ENCODE measurements around the gene LPIN1. TPM values are rescaled to one million over a fixed set of nuclear protein-coding genes. Genes with fewer than 3 reads are reported as not detected.
"Not testable (repeated sequence)": the region's sequence is repeated elsewhere in the genome, so short reads cannot be mapped to it uniquely, and the experiment has no call there.

The LPIN1 gene
- total RNA-seq, 1 donor from 2014 or later: 23.4 TPM

DNA sequence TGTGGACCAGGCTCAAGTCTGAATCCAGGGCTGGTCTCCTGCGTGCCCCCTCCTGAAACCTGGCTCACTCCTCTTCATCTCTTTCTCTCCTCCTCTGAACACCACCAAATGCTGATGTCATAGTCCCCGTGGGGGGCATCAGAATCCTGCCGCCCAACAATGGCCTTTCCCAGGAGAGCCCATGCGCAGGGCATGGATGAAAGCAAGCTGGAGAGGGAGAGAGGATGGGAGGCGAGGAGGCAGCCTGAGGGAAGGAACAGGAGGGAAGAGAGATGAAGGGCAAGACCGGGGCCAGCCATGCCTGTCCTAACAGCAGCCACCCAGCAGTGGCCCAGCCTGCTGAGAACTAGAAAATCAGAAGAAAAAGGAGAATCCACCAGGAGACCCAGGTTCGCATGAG is 22.3 kb upstream of the LPIN1 start:
- no peak for FAIRE-seq
- H3K9me3 Mint-ChIP-seq (ENCODE audit: unreplicated experiment): peaks cover 5% of the 10 kb centered on the region
- no peaks in the 10 kb centered on the region for H3K36me3 Mint-ChIP-seq (ENCODE audit: low read depth, unreplicated experiment)
- no peak overlapping the region for H3K9ac ChIP-seq (ENCODE audit: low read length)
- H3K4me1 Mint-ChIP-seq (ENCODE audit: low read depth, unreplicated experiment): no peaks in the 10 kb centered on the region
- no peaks in the 10 kb centered on the region for H3K79me2 ChIP-seq (ENCODE audit: insufficient read depth, low read length)
- H3K27ac ChIP-seq (ENCODE audit: low read depth, low read length): no peak overlapping the region
- H3K4me3 ChIP-seq (ENCODE audit: insufficient read depth, low read depth, low read length): no peak overlapping the region
- no peak overlapping the region for H3K4me2 ChIP-seq (ENCODE audit: low read length)
- peaks cover 55% of the 10 kb centered on the region for H3K27me3 Mint-ChIP-seq (ENCODE audit: low read depth, unreplicated experiment)
- no peak overlapping the region for H2AFZ ChIP-seq (ENCODE audit: low read depth, low read length)
- no peaks in the 10 kb centered on the region for H3K36me3 ChIP-seq (ENCODE audit: insufficient read depth, low read length)
- H3K27me3 ChIP-seq (ENCODE audit: insufficient read depth, low read length): peaks cover 38% of the 10 kb centered on the region
- no peaks in the 10 kb centered on the region for H3K9me3 ChIP-seq (ENCODE audit: insufficient read depth, low read depth, low read length)
- no peak overlapping the region for H3K4me3 Mint-ChIP-seq (ENCODE audit: unreplicated experiment)
- no peaks in the 10 kb centered on the region for H4K20me1 ChIP-seq (ENCODE audit: insufficient read depth, low read length)
- no peaks in the 10 kb centered on the region for H3K4me1 ChIP-seq (ENCODE audit: insufficient read depth, low read length)
- H3K27ac Mint-ChIP-seq (ENCODE audit: unreplicated experiment): no peak overlapping the region
- TF ChIP-seq EZH2 (IDR thresholded peaks at IDR 0.05; ENCODE audit: insufficient read depth, low read length): no peak
- TF ChIP-seq CTCF (IDR thresholded peaks at IDR 0.05; ENCODE audit: insufficient read depth, low read depth, low read length): no peak
- no peak for DNase-seq (ENCODE audit: low read depth)

DNA sequence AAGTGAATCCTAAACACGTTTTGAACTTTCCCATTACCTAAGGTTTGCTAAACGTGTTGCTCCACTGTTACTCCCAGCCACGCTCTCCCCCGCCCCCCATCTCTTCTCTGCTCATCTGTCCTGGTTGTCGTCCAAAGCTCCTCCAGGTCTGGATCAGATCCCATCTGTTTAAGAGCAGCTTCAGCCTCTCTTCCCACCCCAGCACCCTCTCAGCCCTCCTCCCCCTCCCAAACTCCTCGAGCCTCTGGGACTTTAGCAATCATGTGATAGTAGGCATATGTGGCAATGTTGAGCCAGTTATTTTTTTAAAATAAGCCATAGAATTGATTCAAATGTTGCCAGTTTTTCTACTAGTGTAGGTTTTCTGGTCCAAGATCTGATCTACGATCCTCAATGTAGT is 20.0 kb upstream of the LPIN1 start:
- Mint-ChIP-seq H3K9me3 (ENCODE audit: unreplicated experiment) (no peaks in the 10 kb centered on the region), H3K27ac (ENCODE audit: unreplicated experiment) (no peak overlapping the region), H3K4me3 (ENCODE audit: unreplicated experiment) (no peak overlapping the region), H3K4me1 (ENCODE audit: low read depth, unreplicated experiment) (no peaks in the 10 kb centered on the region), H3K36me3 (ENCODE audit: low read depth, unreplicated experiment) (no peaks in the 10 kb centered on the region), H3K27me3 (ENCODE audit: low read depth, unreplicated experiment) (peaks cover 43% of the 10 kb centered on the region)
- no peak overlapping the region for H2AFZ ChIP-seq (ENCODE audit: low read depth, low read length)
- DNase-seq (ENCODE audit: low read depth): no peak
- no peak overlapping the region for H3K9ac ChIP-seq (ENCODE audit: low read length)
- peaks cover 23% of the 10 kb centered on the region for H3K27me3 ChIP-seq (ENCODE audit: insufficient read depth, low read length)
- no peaks in the 10 kb centered on the region for H3K4me1 ChIP-seq (ENCODE audit: insufficient read depth, low read length)
- H4K20me1 ChIP-seq (ENCODE audit: insufficient read depth, low read length): no peaks in the 10 kb centered on the region
- no peaks in the 10 kb centered on the region for H3K79me2 ChIP-seq (ENCODE audit: insufficient read depth, low read length)
- no peaks in the 10 kb centered on the region for H3K36me3 ChIP-seq (ENCODE audit: insufficient read depth, low read length)
- FAIRE-seq: no peak
- no peak overlapping the region for H3K27ac ChIP-seq (ENCODE audit: low read depth, low read length)
- no peak overlapping the region for H3K4me3 ChIP-seq (ENCODE audit: insufficient read depth, low read depth, low read length)
- no peaks in the 10 kb centered on the region for H3K9me3 ChIP-seq (ENCODE audit: insufficient read depth, low read depth, low read length)
- no peak overlapping the region for H3K4me2 ChIP-seq (ENCODE audit: low read length)
- no peak for TF ChIP-seq EZH2 (IDR thresholded peaks at IDR 0.05; ENCODE audit: insufficient read depth, low read length)

DNA sequence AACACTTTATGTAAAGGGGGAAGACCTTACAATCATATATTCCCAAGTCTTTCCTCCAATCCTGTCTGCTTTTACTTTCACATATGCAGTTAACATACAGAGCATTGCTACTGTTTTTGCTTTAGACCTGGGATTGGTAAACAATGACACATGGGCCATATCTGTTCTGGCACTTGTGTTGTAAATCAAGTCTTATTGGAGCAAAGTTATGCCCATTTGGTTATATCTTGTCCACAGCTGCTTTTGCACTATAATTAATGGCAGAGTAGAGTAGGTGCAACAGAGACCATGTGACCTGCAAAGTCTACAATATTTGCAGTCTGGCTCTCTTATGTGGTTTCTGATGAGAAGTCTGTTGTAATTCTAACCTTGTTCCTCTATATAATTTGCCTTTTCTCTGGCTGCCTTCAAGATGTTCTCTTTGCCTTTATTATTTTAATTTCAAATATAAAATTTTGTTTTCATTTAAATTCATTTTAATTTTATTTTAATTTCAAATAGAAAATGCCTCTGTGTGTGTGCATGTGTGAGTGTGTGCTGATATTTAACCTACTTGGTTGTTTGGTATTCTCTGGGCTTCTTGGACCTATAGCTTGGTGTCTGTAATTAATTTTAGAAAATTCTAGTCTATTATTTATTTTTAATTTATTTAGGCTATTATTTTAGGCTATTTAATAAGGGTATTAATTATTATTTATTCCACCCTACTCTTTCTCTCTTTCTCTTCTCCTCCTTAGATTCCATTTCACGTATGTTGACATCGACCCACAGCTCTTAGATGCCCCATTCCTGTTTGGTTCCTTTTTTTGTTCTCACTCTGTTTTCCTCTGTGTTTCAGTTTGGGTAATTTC is 16.8 kb upstream of the LPIN1 start:
- peaks cover 1% of the 10 kb centered on the region for H3K9me3 Mint-ChIP-seq (ENCODE audit: unreplicated experiment)
- no peak overlapping the region for H3K4me3 Mint-ChIP-seq (ENCODE audit: unreplicated experiment)

GRCh38 chr2:11731214-11731984 is 15.0 kb upstream of the LPIN1 start:
- H3K4me3 Mint-ChIP-seq (ENCODE audit: unreplicated experiment); H3K4me1 Mint-ChIP-seq (ENCODE audit: low read depth, unreplicated experiment); H3K9me3 Mint-ChIP-seq (ENCODE audit: unreplicated experiment); H3K79me2 ChIP-seq (ENCODE audit: insufficient read depth, low read length); H3K27ac Mint-ChIP-seq (ENCODE audit: unreplicated experiment); H3K4me1 ChIP-seq (ENCODE audit: insufficient read depth, low read length); H3K36me3 ChIP-seq (ENCODE audit: insufficient read depth, low read length); H3K36me3 Mint-ChIP-seq (ENCODE audit: low read depth, unreplicated experiment); H3K4me3 ChIP-seq (ENCODE audit: insufficient read depth, low read depth, low read length); H3K9ac ChIP-seq (ENCODE audit: low read length); H3K9me3 ChIP-seq (ENCODE audit: insufficient read depth, low read depth, low read length); H4K20me1 ChIP-seq (ENCODE audit: insufficient read depth, low read length); H3K4me2 ChIP-seq (ENCODE audit: low read length); FAIRE-seq; H3K27ac ChIP-seq (ENCODE audit: low read depth, low read length); H2AFZ ChIP-seq (ENCODE audit: low read depth, low read length): not testable (repeated sequence)
- peaks cover 28% of the 10 kb centered on the region for H3K27me3 Mint-ChIP-seq (ENCODE audit: low read depth, unreplicated experiment)
- DNase-seq (ENCODE audit: low read depth): peak; percentile 66
- H3K27me3 ChIP-seq (ENCODE audit: insufficient read depth, low read length): peaks cover 17% of the 10 kb centered on the region

More for the DNA sequence above, 16.8 kb upstream of the LPIN1 start:
- Histone ChIP-seq H3K9me3 (ENCODE audit: insufficient read depth, low read depth, low read length) (no peaks in the 10 kb centered on the region), H3K4me2 (ENCODE audit: low read length) (no peak overlapping the region), H2AFZ (ENCODE audit: low read depth, low read length) (no peak overlapping the region), H3K79me2 (ENCODE audit: insufficient read depth, low read length) (no peaks in the 10 kb centered on the region), H3K4me3 (ENCODE audit: insufficient read depth, low read depth, low read length) (no peak overlapping the region), H3K9ac (ENCODE audit: low read length) (no peak overlapping the region), H4K20me1 (ENCODE audit: insufficient read depth, low read length) (no peaks in the 10 kb centered on the region), H3K27me3 (ENCODE audit: insufficient read depth, low read length) (peaks cover 17% of the 10 kb centered on the region), H3K4me1 (ENCODE audit: insufficient read depth, low read length) (no peaks in the 10 kb centered on the region), H3K27ac (ENCODE audit: low read depth, low read length) (no peak overlapping the region), H3K36me3 (ENCODE audit: insufficient read depth, low read length) (no peaks in the 10 kb centered on the region)
- H3K27ac Mint-ChIP-seq (ENCODE audit: unreplicated experiment): no peak overlapping the region
- H3K36me3 Mint-ChIP-seq (ENCODE audit: low read depth, unreplicated experiment): no peaks in the 10 kb centered on the region
- TF ChIP-seq CTCF (IDR thresholded peaks at IDR 0.05; ENCODE audit: insufficient read depth, low read depth, low read length): no peak
- TF ChIP-seq EZH2 (IDR thresholded peaks at IDR 0.05; ENCODE audit: insufficient read depth, low read length): no peak
- DNase-seq (ENCODE audit: low read depth) (no peak), FAIRE-seq (no peak)
- H3K4me1 Mint-ChIP-seq (ENCODE audit: low read depth, unreplicated experiment): no peaks in the 10 kb centered on the region
- H3K27me3 Mint-ChIP-seq (ENCODE audit: low read depth, unreplicated experiment): peaks cover 21% of the 10 kb centered on the region
